GM12875 (cell line): Measurements from ENCODE around the gene ADGRB2.

ENCODE experiments used
- H3K4me3 ChIP-seq: one replicate; pipeline ENCODE4 v1.5.1; 2011; ENCODE audit warnings: low read depth, low read length, control low read depth
- CTCF ChIP-seq: IDR thresholded peaks from 2 replicates; pipeline ENCODE4 v1.5.1; 2011; ENCODE audit warnings: low read depth, mild to moderate bottlenecking, control low read depth, inconsistent platforms, low read length, moderate library complexity, borderline replicate concordance; ENCODE audit not compliant: insufficient read depth

The ADGRB2 gene

GRCh38 chr1:31759298-31760023, 4.7 kb downstream of the ADGRB2 start:
- TF ChIP-seq CTCF = no peak
- no peak overlapping the region for H3K4me3 ChIP-seq

GRCh38 chr1:31758823-31759222, 5.3 kb downstream of the ADGRB2 start:
- no peak overlapping the region for H3K4me3 ChIP-seq
- no peak for TF ChIP-seq CTCF

- no peak overlapping the region for H3K4me3 ChIP-seq
- no peak for TF ChIP-seq CTCF
Measured at GRCh38 chr1:31757989-31758388, 6.2 kb downstream of the ADGRB2 start.

GRCh38 chr1:31757204-31757679, 6.9 kb downstream of the ADGRB2 start:
- no peak overlapping the region for H3K4me3 ChIP-seq
- 0 out of 2 replicates have a peak, but pooled peaks have one; percentile 14 for TF ChIP-seq CTCF

- no peak overlapping the region for H3K4me3 ChIP-seq
- TF ChIP-seq CTCF = no peak
Measured at GRCh38 chr1:31756578-31756977, 7.6 kb downstream of the ADGRB2 start.

GRCh38 chr1:31755850-31756492, 8.2 kb downstream of the ADGRB2 start:
- no peak overlapping the region for H3K4me3 ChIP-seq
- TF ChIP-seq CTCF = no peak

- no peak overlapping the region for H3K4me3 ChIP-seq
- TF ChIP-seq CTCF = no peak
Measured at GRCh38 chr1:31755197-31755611, 8.9 kb downstream of the ADGRB2 start.
